ENCODE results near the gene CAMKK1.

The CAMKK1 gene

GRCh38 chr17:3904501-3904900, 11.6 kb upstream of the CAMKK1 start:
- H3K9ac ChIP-seq (ENCODE audit: low read depth, low read length), result no peak overlapping the region
- H3K4me2 ChIP-seq (ENCODE audit: insufficient read depth, low read length), result no peak overlapping the region
- H3K9me3 ChIP-seq (ENCODE audit: insufficient read depth, low read length, severe bottlenecking), result no peaks in the 10 kb centered on the region
- no peak for TF ChIP-seq EZH2 (IDR thresholded peaks at IDR 0.05; ENCODE audit: borderline replicate concordance, low read depth, low read length, severe bottlenecking)
- no peak for TF ChIP-seq CTCF (IDR thresholded peaks at IDR 0.05; ENCODE audit: borderline replicate concordance, extremely low read depth, low read length, poor library complexity, severe bottlenecking)
- H3K27me3 ChIP-seq (ENCODE audit: insufficient read depth, low read length, poor library complexity), result no peaks in the 10 kb centered on the region
- no peaks in the 10 kb centered on the region for H4K20me1 ChIP-seq (ENCODE audit: insufficient read depth, low read length)
- peaks cover 12% of the 10 kb centered on the region; the same call in 1 of the 2 replicates for H3K4me1 ChIP-seq (ENCODE audit: insufficient read depth, low read length)
- DNase-seq (no peak), ATAC-seq (ENCODE audit: insufficient read depth, low read depth) (peak; percentile 49)
- no peaks in the 10 kb centered on the region for H3K36me3 ChIP-seq (ENCODE audit: insufficient read depth, low read length)
- no peak overlapping the region for H3K4me3 ChIP-seq (ENCODE audit: low read depth in 1 of 2, low read length in 2 of 2)
- no peaks in the 10 kb centered on the region for H3K79me2 ChIP-seq (ENCODE audit: insufficient read depth, low read length)
- no peak overlapping the region for H2AFZ ChIP-seq (ENCODE audit: low read depth, low read length)
- no peak overlapping the region; the same call in 1 of the 2 replicates for H3K27ac ChIP-seq (ENCODE audit: low read length)

GRCh38 chr17:3903881-3904290, 11.0 kb upstream of the CAMKK1 start:
- TF ChIP-seq EZH2 (IDR thresholded peaks at IDR 0.05; ENCODE audit: borderline replicate concordance, low read depth, low read length, severe bottlenecking) (no peak), CTCF (IDR thresholded peaks at IDR 0.05; ENCODE audit: borderline replicate concordance, extremely low read depth, low read length, poor library complexity, severe bottlenecking) (no peak)
- Histone ChIP-seq H3K27me3 (ENCODE audit: insufficient read depth, low read length, poor library complexity) (no peaks in the 10 kb centered on the region), H3K27ac (ENCODE audit: low read length) (no peak overlapping the region), H3K79me2 (ENCODE audit: insufficient read depth, low read length) (no peaks in the 10 kb centered on the region), H3K36me3 (ENCODE audit: insufficient read depth, low read length) (no peaks in the 10 kb centered on the region), H3K9me3 (ENCODE audit: insufficient read depth, low read length, severe bottlenecking) (no peaks in the 10 kb centered on the region), H2AFZ (ENCODE audit: low read depth, low read length) (no peak overlapping the region), H3K4me2 (ENCODE audit: insufficient read depth, low read length) (no peak overlapping the region), H3K9ac (ENCODE audit: low read depth, low read length) (no peak overlapping the region), H3K4me3 (ENCODE audit: low read depth in 1 of 2, low read length in 2 of 2) (no peak overlapping the region), H3K4me1 (ENCODE audit: insufficient read depth, low read length) (peaks cover 12% of the 10 kb centered on the region; the same call in 1 of the 2 replicates), H4K20me1 (ENCODE audit: insufficient read depth, low read length) (no peaks in the 10 kb centered on the region)
- DNase-seq (no peak), ATAC-seq (ENCODE audit: insufficient read depth, low read depth) (no peak)

GRCh38 chr17:3903051-3903825, 10.4 kb upstream of the CAMKK1 start:
- Histone ChIP-seq H4K20me1 (ENCODE audit: insufficient read depth, low read length) (no peaks in the 10 kb centered on the region), H2AFZ (ENCODE audit: low read depth, low read length) (no peak overlapping the region), H3K4me1 (ENCODE audit: insufficient read depth, low read length) (peaks cover 12% of the 10 kb centered on the region; the same call in 1 of the 2 replicates), H3K36me3 (ENCODE audit: insufficient read depth, low read length) (no peaks in the 10 kb centered on the region), H3K9me3 (ENCODE audit: insufficient read depth, low read length, severe bottlenecking) (no peaks in the 10 kb centered on the region), H3K27me3 (ENCODE audit: insufficient read depth, low read length, poor library complexity) (no peaks in the 10 kb centered on the region), H3K9ac (ENCODE audit: low read depth, low read length) (no peak overlapping the region), H3K4me3 (ENCODE audit: low read depth in 1 of 2, low read length in 2 of 2) (no peak overlapping the region), H3K4me2 (ENCODE audit: insufficient read depth, low read length) (no peak overlapping the region), H3K79me2 (ENCODE audit: insufficient read depth, low read length) (no peaks in the 10 kb centered on the region), H3K27ac (ENCODE audit: low read length) (no peak overlapping the region)
- ATAC-seq (ENCODE audit: insufficient read depth, low read depth) (no peak), DNase-seq (no peak)
- TF ChIP-seq EZH2 (IDR thresholded peaks at IDR 0.05; ENCODE audit: borderline replicate concordance, low read depth, low read length, severe bottlenecking) (no peak), CTCF (IDR thresholded peaks at IDR 0.05; ENCODE audit: borderline replicate concordance, extremely low read depth, low read length, poor library complexity, severe bottlenecking) (no peak)

Data from DND-41 (cell line).